Hematopoietic multipotent progenitor cell treated with erythropoietin and hydrocortisone succinate and interleukin-3 and kit ligand, for 15 days (in vitro differentiated cells): ENCODE measurements around the gene ITPRID1.
"Not testable (repeated sequence)": the region's sequence is repeated elsewhere in the genome, so short reads cannot be mapped to it uniquely, and the experiment has no call there.

Source experiments
- DNase-seq: peaks from one replicate; pipeline ENCODE4 v3.0.0-alpha.2; 2015; ENCODE audit warnings: low spot score

The ITPRID1 gene

DNA sequence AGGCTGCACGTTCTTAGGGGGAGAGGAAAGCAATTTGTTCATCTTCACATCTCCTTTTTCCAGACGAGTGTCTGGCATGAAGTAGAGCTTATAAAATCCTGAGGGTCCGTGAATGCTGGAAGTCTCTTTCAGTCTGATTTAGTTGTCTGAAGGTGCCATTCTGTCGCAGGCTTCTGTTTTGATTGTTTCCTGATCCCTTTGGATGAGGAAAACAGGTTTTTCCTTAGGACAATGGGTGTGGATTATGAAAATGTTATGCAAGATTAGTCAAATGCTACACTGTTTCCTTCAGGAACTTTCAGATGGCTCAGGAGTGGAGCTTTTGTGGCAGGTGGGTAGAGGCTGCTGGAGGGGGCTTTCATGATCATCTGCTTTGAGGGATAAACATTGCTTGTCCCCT lies at the start of gene ITPRID1:
ITPRID1 (plus strand) TSS at position 301 of the 400 bp plus-strand sequence. CDS start 38,935 bp downstream, outside the sequence.
- no peak for DNase-seq

DNA sequence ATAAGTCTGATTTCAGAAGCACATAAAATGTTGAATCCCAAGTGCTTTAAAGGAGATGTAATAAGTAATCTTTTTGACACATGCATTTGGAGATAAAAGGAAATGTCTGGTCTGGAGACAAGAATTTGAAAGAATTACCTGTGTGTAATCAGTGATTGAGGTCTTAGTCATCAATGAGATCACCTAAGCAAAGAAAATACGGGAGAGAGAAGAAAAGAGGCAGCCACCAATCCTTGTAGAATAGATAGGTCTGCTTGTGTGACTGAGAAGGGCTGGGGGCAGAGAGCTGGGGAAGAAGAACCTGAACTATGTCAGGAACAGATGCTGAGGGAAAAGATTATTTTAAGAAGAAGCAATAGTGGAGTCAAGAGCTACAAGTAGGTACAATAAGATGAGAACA lies 49.3 kb upstream of the ITPRID1 start:
- DNase-seq = no peak

DNA sequence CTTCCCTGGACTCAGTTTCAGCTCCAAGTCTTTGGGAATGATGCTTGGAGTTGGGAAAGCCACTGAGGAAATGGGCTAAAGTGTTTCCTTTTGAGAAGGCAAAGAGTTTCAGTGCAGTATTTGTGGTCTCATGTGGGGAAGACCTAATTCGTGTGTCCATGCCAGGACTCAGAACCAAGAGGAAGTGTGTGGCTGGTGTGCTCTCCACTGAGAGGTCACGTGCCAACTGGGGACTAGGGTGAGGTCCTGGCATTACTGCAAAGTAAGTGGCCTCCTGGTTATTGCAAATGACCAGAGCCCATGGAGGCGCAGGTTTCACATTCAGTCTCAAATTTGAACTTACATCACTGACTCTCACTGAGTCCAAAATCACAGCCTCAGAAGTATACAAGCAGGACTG lies 48.6 kb upstream of the ITPRID1 start:
- DNase-seq = no peak

DNA sequence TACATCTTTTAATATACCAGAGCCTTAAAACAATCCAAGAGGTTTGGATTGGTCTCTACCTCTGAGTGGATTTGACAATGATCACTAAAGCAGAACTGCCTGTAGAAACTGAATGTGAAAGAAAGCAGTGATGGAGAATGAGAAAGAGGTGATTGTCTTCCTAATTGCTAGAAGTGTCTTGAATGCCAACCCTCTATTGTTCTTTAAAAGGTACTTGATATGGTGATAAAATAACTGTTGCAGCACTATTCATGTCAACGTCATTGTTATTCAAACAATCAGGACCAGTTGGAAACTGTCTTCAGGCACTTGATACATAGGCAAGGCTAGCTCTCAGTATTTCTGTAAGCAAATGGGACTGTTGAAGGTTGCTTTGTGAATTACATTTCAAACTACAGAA lies 47.9 kb upstream of the ITPRID1 start:
- no peak for DNase-seq

DNA sequence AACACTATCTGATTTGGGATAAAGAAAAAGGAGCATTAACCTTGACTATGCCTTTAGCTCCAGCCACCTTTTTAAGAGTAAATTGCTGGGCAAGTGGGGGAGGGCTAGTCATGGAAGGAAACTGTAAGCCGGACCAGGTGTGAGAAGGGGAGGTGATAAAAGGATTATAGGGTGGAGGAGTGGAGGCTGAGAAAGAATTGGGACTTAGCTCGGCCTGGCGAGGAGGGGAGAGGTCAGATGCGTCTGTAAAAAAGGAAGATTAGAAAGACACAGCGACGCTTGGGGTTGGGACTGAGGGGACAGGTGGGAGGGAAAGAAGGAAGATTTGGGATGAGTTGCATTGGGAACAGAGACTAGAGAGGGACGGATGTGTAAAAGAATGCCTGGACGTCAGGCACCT lies 43.0 kb upstream of the ITPRID1 start:
- not testable (repeated sequence) for DNase-seq

DNA sequence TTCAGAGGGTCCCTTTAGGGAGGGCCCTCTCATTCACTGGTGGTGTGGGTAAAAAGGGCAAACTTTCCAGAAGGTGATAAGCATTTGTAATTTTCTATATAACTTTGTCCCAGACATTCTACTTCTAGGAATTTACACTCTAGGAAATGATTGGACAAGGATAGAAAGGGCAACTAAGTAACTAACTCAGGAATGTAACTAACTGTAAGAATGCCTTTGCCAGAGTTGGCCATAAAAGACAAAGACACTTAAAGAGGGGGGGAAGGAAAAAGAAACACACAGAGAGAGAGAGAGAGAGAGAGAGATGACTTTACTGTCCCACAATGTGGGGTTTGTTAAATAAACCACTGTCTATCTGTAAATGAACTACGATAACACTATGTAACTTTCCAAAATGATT lies 38.5 kb upstream of the ITPRID1 start:
- no peak for DNase-seq

DNA sequence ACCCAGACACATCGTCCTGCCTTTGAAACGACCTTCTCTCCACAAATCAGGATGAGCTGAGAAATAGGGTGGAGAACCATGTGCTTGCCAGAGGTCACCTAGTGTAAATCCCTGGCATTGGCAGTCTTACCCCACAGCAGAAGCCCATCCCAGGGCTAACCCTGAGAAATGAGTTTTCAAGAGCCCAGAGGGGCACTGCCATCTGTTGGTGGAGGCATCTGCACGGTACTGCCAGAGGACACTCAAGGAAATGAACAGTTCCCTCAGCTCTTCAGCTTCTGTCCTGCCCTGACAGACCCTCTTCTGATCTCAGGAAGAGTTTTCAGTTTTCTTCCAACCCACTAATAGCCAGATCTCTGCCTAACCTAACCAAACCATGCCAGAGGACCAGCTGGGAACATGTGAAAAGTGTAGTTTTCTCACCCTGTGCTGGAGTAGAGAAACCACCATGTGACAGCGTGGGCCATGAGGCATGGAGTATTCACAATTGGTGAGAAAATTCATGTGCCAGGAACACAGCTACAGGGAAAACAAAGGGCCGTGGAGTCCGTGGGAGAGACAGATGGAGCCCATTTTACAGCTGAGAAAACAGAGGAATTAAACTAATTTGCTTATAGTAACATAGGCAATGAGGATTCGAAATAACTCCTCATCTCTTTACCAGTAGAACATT lies 37.7 kb upstream of the ITPRID1 start:
- DNase-seq = no peak

DNA sequence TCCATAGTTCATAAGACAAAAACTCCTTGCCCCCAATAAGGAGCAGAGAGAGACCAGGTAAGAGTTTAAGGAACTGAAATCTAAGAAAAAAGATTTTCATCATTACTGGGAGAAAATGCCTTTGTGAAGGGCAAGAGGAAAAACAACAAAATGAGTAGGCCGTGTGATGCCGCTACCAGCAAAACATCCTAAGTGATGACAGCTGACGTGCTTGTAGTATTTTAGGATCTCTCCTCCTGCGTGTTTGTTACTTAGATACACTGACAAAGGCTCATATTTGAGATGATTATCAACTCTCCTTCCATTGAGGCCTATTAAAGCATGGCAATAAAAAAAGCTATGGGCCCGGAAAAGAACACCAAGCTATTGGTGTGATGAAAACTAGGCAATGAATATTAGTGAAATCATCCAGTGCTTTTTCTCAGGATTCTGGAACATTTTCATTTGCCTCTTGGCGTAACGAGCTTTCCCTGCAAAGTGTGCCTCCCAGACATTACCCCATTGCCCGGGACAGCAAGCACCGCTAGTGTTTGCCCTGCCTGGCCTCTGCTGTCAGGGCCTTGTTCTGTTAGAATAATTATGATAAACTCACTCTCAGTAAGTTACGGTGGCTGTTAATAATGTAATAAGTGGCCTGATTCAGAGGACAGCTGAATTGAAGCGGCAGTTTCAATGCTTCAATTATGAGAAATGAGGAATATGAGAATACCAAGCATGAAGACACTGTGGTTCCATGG lies 36.8 kb upstream of the ITPRID1 start:
- no peak for DNase-seq

DNA sequence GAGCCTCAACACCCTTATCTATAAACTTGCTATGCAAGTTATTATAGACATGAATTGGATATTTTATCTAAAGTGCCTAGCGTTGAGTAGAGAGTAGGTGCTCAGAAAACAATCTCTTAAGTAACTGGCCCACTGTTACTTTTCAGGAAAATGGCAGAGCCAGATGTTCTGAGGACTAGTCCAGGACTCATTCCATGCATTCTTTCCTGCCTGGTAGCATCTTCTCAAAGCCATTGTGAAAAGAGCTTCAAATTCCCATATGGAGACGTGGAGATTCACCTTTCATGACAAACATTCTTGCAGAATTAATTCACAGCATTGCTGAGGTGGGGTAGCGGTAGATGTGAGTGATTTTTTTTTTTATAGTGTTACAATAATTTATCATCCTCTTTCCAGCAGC lies 35.9 kb upstream of the ITPRID1 start:
- DNase-seq = no peak

DNA sequence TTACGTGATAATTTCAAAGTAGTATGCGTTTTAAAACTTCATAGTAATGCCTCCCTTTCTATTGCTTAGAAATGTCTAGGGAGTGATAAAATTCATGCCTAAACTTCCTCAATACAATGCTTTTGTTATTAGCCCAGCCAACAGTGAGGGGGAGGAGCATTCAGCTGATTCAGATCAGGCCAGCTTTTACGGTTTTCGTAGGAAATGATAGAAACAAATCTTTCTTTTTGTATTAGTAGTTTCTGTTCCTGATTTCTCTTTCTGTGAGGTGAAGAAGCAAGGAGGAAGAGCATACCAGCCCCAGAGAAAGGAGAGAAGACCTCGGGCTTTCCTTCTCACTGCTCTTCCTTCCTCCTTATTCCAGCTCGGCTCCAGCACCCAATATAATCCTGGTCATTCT lies 35.2 kb upstream of the ITPRID1 start:
- no peak for DNase-seq

DNA sequence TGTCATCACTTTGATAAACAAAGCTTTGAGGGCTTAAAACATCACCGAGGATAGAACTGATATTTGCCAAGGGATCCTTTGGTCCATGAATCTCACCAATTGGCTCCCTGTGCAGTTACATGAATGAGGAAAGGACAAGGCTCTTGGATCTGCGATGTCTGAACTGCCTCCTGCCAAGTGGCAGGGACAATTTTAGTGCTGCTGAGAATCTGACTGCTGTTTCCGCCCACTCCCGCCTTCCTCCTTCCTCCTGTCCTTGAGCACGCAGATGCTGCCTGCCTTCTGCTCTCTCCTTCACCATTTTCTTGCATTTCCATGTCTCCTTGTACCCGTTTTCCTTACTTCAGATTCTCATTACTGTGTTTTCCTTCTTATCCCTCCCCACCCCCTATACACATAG lies 26.8 kb upstream of the ITPRID1 start:
- no peak for DNase-seq

DNA sequence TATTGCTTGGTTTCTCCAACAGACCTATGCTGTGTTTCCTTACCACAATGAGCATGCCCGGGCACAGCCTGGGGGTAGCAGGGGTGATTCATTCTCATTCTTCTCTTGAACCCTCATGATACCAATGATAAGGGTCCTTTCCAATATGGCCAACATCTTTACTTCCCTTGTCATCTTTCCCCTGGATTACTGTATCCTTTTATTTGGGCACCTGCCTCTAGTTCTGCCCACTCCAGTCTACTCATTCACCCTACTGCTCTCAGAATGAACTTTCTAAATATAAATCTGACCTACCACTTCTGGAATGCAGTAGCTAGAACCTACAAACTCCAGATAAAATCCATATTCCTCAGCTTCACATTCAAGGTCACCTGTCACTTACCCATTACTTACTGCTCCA lies 26.4 kb upstream of the ITPRID1 start:
- no peak for DNase-seq

DNA sequence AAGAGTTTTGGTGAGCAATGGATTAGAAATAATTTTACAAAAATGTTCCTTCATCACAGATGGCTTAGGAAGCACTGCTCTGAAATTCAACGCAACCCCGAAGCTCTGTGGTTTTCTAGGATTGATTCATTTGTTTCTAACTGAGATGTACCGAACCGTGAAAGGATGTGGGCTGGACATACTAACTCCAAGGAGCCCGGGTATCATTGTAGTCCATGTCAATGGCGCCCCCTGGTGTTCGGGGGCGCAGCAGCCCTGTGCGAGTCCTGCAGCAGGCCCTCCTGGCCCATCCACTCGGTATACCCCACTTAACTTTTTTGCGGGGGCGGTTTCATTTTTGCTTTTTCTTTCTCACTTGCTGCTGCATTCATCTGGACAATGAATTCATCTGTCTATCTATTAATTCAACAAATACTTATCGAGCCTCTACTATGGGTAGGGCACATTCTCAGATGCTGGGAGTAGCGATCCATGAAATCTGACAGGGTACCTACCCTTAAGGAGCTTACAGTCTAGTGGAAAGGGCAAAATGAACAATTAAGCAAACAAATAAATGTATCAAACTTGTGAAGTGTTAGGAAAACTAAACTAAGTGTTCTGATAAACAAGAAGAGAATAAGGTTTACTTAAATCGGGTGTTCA lies 25.2 kb upstream of the ITPRID1 start:
- DNase-seq = peak; percentile 51

DNA sequence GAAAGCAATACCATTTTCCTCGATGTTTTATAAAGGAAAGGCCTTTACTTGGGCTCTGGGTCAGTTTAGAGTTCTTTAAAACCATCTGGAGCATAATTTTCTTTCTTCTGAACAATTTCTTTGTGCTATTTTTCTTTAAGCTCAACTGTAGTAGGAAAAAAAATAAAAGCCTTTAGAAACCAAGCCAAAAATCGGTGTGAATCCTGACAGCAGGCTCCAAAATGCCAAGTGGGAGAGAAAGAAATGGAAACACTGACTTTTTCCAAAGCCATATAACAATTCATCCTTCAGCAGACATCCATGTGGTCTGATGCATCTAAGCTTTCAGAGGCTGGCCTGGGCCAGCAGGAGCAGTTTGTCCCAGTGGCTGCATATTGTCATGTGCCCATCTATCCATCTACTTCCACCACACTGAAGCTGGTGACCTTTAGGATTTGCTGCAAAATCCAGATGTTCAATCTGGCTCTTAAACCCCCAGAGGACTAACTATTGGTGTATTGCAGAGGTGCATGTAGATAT lies 23.0 kb upstream of the ITPRID1 start:
- DNase-seq = no peak

DNA sequence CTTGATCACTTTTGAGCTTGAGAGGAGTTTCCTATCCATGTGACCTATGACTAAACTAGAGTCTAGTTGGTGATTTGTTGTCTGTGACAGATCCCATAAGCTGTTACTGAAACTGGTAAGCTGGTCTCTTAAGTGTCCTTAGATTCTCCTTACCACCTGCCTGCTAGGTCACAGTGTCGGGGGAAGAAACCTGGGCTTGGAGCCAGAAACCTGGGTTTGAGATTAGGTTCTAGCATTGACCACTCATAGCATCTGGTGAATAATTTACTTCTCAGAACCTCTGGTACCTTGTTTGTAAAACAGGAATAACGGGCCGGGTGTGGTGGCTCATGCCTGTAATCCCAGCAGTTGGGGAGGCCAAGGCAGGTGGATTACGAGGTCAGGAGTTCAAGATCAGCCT lies 21.8 kb upstream of the ITPRID1 start:
- DNase-seq = no peak

DNA sequence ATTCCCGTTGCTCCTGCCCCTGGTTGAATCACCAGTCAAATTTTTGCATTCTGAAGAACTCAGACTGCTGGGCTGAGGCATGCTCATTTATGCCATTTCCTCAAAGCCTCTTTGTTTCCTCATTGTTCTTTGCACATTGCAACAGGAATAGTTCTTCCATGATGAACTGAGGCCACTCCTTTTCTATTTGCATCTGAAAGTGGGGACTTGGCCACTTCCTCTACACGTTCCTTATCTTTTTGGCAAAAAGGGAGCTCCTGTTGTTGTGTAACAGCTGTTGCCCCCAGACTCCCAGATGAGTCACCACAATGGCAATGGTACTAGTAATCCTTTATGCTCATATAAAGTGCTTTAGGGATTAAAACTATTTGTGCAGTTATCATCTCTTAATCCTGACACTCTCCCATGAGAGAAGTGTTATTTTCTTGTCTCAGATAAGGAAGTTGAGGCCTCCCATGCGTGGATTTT lies 20.1 kb upstream of the ITPRID1 start:
- DNase-seq = no peak

DNA sequence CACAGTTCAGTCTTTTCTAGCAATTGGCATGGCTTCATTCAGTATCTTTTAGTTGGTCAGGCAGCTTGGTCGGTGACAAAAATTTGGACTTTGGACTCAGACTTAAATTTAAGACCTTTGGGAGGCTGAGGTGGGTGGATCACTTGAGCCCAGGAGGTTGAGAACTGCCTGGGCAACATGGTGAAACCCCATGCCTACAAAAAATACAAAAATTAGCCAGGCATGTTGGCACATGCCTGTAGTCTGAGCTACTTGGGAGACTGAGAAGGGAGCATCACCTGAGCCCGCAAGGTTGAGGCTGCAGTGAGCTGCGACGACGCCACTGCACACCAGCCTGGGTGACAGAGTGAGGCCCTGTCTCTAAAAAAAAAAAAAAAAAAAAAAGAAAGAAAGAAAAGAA lies 19.5 kb upstream of the ITPRID1 start:
- no peak for DNase-seq

DNA sequence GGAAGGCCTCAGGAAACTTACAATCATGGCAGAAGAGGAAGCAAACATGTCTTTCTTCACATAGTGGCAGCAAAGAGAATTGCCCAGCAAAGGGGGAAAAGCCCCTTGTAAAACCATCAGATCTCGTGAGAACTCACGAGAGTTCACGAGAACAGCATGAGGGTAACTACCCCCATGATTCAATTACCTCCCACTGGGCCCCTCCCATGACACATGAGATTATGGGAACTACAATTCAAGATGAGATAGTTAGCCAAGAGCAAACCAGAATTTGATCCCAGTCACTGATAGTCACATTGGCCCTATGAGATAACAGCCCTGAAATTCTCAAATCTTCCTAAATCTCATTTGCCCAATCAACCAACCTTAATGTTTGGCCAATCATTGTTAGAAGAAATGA lies 18.2 kb upstream of the ITPRID1 start:
- DNase-seq = no peak

DNA sequence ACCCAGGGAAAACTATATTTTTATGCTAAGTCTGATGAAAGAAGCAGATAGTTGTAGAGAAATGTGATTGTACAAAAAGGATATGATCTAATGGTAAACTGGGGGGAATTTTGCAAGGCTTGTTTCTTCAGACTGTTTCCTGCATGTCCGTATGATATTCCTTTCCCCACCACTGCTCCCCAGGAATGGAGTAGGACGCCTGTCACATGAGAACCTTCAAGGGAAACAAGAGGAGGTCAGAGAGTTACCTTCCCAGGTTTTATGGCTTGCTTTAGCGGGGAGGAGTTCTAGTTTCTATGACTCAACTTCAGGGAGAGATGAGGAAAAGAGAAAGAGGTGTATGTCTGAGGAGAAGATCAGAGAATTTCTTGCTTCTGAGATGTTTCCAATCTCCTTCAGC lies 16.4 kb upstream of the ITPRID1 start:
- DNase-seq = no peak

DNA sequence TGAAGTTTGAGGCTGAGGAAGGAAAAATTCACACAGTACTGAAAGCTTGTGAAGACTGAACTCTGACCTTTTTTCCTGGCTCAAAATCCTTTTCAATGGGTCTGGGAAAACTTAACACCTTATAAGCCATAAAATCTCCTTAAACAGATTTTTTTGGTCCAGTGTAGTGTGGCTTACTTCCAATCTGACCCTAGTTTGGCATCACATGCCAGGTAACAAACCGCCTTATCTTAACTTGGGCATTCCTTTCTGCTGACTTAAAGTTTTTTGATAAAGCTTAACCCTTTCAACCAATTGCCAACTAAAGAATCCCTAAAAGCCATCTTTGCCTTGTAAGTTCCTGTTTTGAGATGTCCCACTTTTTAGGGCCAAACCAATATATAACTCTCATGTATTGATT lies 13.2 kb upstream of the ITPRID1 start:
- no peak for DNase-seq

DNA sequence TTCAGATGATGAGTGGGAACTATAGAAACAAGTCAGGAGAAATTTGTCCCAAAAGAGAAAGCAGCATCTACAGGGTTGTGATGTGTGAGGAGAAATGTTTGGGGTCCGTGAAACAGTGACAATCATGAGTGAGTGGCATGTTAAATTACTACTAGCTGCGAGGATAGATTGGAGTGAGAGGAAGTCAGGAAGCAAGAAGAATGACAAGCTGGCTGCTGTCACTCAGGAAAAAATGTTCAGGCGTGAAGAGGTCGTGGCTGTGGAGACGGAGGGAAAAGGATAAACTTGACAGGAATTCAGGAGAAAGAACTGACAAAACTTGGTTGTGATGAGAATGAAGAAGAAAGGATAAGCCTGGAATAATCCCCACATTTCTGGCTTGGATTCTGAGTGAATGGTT lies 5.1 kb upstream of the ITPRID1 start:
- DNase-seq = no peak

DNA sequence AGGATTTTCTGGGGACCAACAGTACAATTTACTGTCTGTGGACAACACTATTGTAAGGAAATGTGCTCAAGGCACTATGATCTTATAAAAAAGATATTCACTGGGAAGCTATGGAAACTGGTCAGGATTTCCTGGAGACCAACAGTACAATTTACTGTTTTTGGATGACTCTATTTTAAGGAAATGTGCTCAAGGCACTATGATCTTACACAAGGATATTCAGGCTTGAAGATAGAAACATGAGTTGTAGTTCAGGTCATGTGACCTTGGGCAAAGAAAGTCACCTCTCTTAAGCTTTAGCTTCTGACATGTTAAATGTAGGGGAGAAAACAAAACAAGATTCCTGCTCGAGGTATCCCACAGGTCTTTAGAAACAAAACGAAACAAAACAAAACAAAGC lies 1.7 kb upstream of the ITPRID1 start:
- no peak for DNase-seq
